Epithelial cell of esophagus (primary cell): Measurements from ENCODE around the gene AQP2.

Experiments used
- DNase-seq: peaks from one replicate; pipeline ENCODE4 v3.0.0; 2010; ENCODE audit warnings: low read depth
- H3K4me3 ChIP-seq: 2 replicates; pipeline ENCODE4 v1.5.1; 2011; ENCODE audit warnings: mild to moderate bottlenecking, low read length, control low read depth
- TF ChIP-seq, protein P1 (sequence below): IDR thresholded peaks from 2 replicates; pipeline ENCODE4 v1.5.1; 2011; ENCODE audit warnings: low read depth, mild to moderate bottlenecking, low read length, control low read depth, inconsistent platforms; ENCODE audit not compliant: insufficient read depth; ENCODE audit errors: missing control alignments

The AQP2 gene

DNA sequence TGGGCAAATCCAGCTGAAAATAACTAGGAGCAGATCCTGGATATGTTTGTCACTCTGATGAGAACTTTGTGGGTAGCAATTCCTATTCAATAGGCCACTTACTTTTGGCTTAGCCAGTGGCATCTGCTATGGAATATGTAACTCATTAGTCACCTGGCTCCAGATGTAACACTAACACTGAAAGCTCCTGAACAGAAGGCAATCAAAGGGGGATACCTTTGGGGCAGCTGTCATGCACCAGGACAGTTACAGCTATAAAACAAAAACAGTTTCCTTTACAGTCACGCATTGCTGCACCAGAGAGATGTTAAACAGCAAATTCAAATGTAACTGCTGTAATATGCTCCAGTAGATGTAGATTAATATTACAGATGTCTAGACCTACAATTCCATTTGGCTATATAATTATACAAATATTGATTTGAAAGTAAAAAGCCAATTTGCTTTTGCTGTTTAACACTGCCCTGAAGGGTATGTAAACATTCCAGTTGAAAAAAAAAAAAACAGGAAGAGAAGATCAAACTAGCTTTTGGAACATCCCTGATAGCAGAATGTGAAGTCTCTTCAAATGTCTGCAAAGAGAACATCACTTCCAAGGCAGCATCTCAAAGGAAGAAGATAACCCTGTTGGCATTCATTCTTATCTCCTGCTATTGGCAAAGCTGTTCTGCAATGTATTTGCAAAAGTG lies 56.4 kb downstream of the AQP2 start:
- TF ChIP-seq, protein P1, sequence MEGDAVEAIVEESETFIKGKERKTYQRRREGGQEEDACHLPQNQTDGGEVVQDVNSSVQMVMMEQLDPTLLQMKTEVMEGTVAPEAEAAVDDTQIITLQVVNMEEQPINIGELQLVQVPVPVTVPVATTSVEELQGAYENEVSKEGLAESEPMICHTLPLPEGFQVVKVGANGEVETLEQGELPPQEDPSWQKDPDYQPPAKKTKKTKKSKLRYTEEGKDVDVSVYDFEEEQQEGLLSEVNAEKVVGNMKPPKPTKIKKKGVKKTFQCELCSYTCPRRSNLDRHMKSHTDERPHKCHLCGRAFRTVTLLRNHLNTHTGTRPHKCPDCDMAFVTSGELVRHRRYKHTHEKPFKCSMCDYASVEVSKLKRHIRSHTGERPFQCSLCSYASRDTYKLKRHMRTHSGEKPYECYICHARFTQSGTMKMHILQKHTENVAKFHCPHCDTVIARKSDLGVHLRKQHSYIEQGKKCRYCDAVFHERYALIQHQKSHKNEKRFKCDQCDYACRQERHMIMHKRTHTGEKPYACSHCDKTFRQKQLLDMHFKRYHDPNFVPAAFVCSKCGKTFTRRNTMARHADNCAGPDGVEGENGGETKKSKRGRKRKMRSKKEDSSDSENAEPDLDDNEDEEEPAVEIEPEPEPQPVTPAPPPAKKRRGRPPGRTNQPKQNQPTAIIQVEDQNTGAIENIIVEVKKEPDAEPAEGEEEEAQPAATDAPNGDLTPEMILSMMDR = no peak
- peak; percentile 21 for DNase-seq
- H3K4me3 ChIP-seq = no peak overlapping the region
